Stimulated activated CD8-positive, alpha-beta memory T cell treated with anti-CD3 and anti-CD28 coated beads, Interleukin-4, amount 100 ng/mL, for 48 hours (primary cell): ENCODE results near the gene GRIN2A.

Experiments
- DNase-seq: peaks from one replicate; pipeline ENCODE4 v3.0.0-alpha.2; 2020

Gene GRIN2A

DNA sequence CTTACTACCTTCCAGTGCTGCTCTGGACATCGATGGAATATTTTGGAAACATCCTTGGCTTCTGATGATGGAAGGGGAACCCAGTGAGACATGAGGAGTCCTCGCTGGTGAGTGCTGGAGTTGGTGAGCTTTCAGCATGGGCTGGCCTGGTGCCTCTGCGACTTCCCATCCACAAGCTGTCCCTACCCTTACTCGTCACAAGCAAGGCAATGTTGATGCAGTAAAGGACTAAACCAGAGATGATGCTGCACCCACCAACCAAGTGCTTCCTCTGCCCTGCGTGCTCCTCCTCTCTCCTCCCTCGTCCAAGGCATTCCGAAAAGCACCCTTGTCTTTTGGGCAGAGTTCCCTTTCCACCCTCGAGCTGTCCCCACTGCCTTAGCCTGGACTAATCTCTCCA, 154.7 kb downstream of the GRIN2A start:
- DNase-seq: no peak

- DNase-seq: no peak
These were observed 155.6 kb downstream of the GRIN2A start for GRCh38 chr16:10026593-10026992.

- no peak for DNase-seq
These were observed 160.1 kb downstream of the GRIN2A start for GRCh38 chr16:10022098-10022497.

DNA sequence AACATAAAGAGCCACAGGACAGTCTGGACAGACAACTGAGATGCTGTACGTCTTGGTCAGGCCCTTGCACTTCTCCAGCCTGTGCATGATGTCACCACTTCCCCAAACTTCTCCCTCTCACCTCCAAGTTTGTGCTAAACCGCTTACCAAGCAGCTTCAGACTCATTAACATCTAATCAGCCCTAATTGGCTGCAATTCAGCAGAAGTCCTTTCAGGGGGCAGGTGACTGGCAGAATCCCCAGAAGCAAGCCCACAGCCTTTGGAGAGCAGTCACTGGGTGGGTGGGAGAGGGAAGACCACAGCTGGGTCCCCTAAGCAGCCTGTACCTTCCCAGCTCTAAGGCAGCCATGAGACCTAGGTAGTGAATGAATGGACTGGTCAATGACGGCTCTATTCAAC, 161.4 kb downstream of the GRIN2A start:
- DNase-seq: no peak

DNA sequence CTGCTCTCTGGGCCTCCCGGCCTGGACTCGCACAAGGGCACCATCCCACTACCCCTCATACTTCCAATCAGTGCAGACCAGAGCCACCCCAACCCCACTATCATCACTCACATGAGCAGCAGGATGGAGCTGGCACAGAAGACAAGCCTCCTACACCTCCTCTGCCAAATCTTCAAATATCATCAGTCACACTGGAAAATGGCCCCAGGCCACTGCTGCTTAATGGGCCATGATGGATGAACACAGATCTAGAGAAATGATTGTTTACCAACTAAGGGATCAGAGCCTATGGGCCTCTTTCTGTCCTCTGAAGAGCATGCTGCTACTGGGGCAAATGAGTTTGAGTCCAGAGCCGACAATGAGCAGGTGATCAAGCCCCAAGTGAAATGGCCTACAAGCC, 165.5 kb downstream of the GRIN2A start:
- DNase-seq: no peak

DNA sequence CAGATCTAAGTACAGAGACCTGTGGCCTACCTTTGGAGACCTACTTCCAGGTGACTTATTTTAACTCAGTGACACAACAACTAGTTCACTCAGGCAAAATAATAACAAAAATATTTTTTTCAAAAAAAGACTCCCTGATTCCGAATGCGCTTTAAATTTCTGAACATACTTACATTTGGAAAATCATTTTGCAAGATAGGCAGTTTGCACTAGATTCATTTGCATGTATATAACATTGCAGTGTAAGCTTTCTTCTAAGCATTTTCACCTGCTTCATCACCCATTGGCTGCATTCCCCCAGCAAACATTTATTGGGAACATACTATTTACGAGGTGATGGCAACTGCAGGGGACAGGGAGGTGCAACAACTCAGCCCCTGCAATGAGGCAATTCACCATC, 166.8 kb downstream of the GRIN2A start:
- no peak for DNase-seq

DNA sequence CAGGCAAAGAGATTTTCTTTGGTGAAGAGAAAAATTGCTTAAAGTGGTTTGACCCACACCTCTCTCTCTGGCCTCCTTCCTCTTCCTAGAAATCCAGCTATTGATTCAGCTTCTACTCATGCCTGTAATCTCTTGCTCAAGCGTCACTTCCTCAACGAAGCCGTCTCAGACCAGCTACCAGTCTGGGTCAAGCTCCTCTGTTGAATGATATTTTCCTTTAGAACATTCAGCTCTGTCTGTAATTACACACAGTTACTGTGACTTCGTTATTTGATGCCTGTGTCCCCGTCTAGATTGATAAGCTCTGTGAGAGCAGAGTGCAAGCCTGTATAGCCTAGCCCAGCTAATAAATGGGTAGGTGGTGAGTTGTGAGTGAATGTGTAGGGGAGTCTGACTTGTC, 168.5 kb downstream of the GRIN2A start:
- no peak for DNase-seq

GRCh38 chr16:10013364-10013763, 168.9 kb downstream of the GRIN2A start:
- no peak for DNase-seq

- DNase-seq: no peak
These were observed 172.5 kb downstream of the GRIN2A start for GRCh38 chr16:10009684-10010083.

GRCh38 chr16:10003486-10003885, 178.7 kb downstream of the GRIN2A start:
- DNase-seq: no peak

GRCh38 chr16:10001258-10001775, 180.9 kb downstream of the GRIN2A start:
- no peak for DNase-seq

DNA sequence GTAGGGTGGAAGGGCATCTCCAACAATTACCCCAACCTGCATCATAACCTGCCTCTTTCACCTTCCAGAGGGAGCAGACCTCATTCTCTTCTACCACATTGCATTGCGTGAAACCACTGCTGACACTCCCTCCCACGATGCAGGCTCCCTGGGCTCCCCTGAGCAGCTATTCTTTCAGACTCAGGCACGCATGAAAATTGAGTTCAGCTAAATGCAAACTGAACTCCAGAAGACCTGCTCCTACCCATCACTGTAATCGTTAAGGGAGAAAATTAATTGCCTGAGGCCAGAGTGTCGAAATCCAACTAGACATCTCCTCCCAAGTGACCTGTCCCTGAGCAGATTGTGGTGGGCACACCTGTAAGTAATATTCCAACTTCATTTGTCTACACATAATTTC, 186.0 kb downstream of the GRIN2A start:
- DNase-seq: no peak

DNA sequence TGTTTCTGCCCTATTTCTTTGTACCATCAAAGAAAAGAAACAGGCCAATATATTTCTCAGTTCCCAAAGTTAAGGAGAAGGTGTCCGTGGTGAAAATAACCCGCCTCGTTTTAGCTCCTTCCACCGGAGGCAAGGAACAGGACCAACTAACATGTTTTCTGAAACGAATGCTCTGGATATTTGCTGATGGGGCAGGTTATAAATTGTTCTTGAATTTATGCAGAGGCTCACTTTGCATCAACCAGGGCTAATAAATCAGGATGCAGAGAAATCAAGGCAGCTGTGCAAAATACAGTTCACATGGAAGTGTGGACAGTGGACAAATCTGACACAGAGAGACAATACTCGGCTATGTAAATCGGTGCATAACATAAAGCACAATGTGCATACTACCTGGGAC, 189.8 kb downstream of the GRIN2A start:
- DNase-seq: no peak

DNA sequence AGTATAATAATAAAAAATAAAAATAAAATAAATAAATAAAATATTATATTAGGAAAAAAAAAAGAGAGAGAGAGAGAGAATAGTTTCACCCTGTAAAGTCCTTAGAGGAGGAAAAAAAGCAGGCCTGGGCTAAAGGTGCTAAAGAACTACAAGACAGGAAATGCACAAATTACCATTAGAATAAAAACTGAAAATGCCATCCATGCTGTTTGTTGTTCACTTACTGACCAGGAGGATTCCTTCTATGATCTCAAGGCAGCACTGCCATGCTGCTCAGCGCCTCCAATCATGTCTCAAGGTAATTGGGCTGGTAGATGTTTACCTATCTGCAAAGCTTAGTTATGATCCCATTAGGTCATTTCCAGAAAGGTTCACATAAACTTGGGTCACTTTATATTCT, 201.2 kb downstream of the GRIN2A start:
- DNase-seq: no peak

DNA sequence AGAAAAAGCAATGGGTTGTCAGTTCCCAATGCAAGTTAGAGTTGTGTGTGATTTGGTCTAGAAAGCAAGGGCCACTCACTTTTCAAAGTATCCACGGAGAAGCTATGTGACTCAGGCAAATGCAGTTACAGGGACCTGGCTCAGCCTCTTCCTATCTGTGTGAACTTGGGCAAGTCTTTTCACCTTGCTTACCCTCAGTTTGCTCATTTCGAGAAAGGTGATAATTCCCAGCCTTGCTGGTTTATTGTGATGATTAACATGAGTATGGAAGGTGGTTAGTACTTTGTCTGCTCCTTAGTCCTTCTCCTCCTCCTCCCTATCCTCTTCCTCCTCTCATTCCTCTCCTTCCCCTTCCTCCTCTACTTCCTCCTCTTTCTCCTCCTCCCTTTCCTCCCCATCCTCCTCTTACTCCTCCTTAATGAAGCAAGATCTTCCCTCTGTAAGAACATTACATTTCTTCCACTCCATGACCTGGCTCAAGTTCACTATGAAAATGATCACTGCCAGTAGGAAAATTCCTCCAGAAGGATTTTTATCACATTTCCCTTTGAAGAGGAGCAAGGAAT, 204.0 kb downstream of the GRIN2A start:
- no peak for DNase-seq

DNA sequence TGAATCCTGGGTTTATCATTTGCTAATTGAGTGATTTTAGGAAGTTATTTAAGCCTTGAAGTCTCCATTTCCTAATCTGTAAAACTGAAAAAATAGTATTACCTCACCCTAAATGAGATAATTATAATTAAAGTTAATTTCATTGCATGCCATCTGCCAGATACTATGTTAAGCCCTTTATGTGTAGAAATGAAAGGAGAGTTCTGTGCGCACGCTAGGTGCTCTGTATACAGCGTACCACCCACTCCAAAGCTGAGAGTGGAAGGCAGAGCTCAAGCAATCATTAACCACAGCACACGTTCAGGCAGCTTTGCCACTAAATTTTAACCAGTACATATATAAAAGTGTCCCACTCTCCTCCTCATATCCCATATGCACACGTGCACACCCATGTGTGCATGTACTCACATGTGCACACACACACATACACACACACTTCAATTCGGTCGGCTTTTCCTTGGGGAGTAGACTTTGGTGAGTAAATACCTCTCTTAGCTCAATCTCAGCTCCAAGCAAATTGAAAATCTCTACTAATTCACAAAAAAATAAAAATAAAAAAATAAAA, 204.8 kb downstream of the GRIN2A start:
- DNase-seq: no peak

- no peak for DNase-seq
These were observed 205.6 kb downstream of the GRIN2A start for GRCh38 chr16:9976601-9977000.

- no peak for DNase-seq
These were observed 210.3 kb downstream of the GRIN2A start for GRCh38 chr16:9971907-9972306.

DNA sequence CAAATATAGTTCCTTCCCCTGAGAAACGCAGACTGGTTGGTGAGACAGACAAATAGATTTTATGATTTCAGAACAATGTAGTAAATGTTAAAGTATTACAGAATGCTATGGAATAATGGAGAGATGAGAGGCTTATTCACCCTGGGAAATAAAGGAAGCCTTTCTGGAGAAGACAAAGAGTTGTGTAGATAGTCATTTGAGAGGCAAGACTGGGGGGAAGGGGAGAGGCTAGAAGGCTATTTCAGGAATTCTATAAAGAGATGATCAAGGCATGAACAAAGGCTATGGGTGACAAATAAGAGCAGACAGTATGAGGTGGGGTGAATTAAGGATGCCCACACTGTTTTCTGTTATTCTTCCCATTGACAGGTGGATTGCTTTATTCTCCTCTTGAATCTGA, 211.4 kb downstream of the GRIN2A start:
- no peak for DNase-seq

GRCh38 chr16:9970244-9970643, 212.0 kb downstream of the GRIN2A start:
- no peak for DNase-seq

DNA sequence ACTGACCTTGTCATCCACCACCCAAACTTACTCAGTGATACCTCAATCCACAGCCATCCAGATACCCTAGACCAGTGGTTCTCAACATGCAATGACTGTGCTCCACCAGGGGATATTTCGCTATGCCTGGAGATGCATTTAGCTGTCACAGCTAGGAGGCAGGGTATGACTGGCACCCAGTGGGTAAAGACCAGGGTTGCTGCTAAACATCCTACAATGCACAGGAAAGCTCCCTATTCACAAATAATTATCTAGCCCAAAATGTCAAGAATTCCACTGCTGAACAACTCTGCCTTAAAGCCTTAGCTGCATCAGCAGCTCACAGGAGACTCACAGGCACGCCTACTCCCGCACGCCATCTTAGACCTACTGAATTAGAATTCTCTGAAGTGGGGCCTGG, 212.6 kb downstream of the GRIN2A start:
- DNase-seq: no peak

DNA sequence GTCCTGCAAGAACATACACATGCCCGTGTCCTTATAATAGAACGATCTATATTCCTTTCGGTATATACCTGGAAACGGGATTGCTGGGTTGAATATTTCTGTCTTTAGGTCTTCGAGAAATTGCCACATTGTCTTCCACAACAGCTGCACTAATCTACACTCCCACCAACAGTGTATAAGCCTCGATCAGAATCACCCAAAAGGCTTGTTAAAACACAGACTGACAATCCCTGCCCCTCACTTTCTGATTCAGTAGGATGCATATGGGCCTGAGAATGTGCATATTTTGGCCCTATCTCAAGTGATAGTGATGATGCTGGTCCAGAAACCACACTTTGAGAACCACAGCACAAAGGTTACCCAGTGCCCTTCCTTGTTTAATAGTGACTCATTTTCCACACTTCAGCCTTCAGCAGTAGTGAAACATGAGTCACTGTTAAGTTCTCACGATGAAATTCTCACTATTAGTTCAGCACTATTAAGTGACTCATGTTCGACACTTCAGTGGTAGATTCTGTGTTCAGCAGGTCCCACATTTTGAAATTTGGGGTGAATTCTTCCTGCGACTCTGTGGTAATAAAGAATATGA, 215.6 kb downstream of the GRIN2A start:
- no peak for DNase-seq

- DNase-seq: no peak
These were observed 217.1 kb downstream of the GRIN2A start for GRCh38 chr16:9965079-9965478.

DNA sequence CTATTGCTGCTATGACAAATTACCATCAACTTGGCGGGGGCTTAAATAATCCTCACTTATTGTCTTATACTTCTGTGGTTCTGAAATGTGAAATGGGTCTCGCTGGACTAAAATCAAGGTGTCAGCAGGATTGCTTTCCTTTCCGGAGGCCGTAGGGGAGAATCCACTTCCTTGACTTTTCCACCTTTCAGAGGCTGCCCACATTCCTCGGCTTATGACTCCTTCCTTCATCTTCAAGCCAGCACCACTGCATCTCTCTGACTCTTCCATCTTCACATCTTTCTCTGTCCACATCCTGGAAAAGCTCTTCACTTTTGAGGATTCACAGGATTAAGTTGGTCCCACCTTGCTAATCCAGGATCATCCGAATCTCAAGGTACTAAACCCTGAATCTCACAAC, 217.8 kb downstream of the GRIN2A start:
- no peak for DNase-seq

- DNase-seq: no peak
These were observed 224.8 kb downstream of the GRIN2A start for GRCh38 chr16:9957433-9957832.
